NCI-H748 treated with DMSO at 0.1 percent for 48 hours (cell line): Measurements from ENCODE around the gene CPLANE2.
A peak's percentile ranks its signal among the peaks of the same experiment; 100 is the strongest.

Source experiments
- DNase-seq: peaks from one replicate; lab custom pipeline; 2025; lab: John Stamatoyannopoulos, UW

Gene CPLANE2

GRCh38 chr1:16187748-16188401 is 49.1 kb downstream of the CPLANE2 start:
- peak; percentile 5 for DNase-seq

GRCh38 chr1:16186655-16187235 is 50.2 kb downstream of the CPLANE2 start:
- DNase-seq, result no peak

GRCh38 chr1:16184557-16185303 is 52.3 kb downstream of the CPLANE2 start:
- DNase-seq, result no peak

GRCh38 chr1:16183765-16184556 is 53.0 kb downstream of the CPLANE2 start:
- no peak for DNase-seq

GRCh38 chr1:16183179-16183578 is 53.8 kb downstream of the CPLANE2 start:
- DNase-seq, result no peak

- DNase-seq, result no peak
Measured at GRCh38 chr1:16181887-16182719, 54.9 kb downstream of the CPLANE2 start.
